Hematopoietic multipotent progenitor cell treated with erythropoietin and hydrocortisone succinate and interleukin-3 and kit ligand, for 4 days (in vitro differentiated cells): ENCODE data around the gene IL21R.
"Not testable (repeated sequence)": the region's sequence is repeated elsewhere in the genome, so short reads cannot be mapped to it uniquely, and the experiment has no call there.

Experiments
- DNase-seq: peaks from one replicate; pipeline ENCODE4 v3.0.0-alpha.2; 2015

IL21R gene

GRCh38 chr16:27428026-27428785 is 26.2 kb downstream of the IL21R start:
- peak; percentile 62 for DNase-seq

GRCh38 chr16:27429330-27429871 is 27.4 kb downstream of the IL21R start:
- no peak for DNase-seq

- DNase-seq, result no peak
Observed at GRCh38 chr16:27429981-27430441, 28.0 kb downstream of the IL21R start.

GRCh38 chr16:27430512-27430911 is 28.5 kb downstream of the IL21R start:
- no peak for DNase-seq

GRCh38 chr16:27430923-27431484 is 29.0 kb downstream of the IL21R start:
- peak; percentile 98 for DNase-seq

- peak; percentile 37 for DNase-seq
Observed at GRCh38 chr16:27431773-27432532, 30.0 kb downstream of the IL21R start.

- DNase-seq, result no peak
Observed at GRCh38 chr16:27432558-27432957, 30.6 kb downstream of the IL21R start.

- DNase-seq, result not testable (repeated sequence)
Observed at GRCh38 chr16:27433191-27433590, 31.2 kb downstream of the IL21R start.

- DNase-seq, result no peak
Observed at GRCh38 chr16:27433636-27434035, 31.7 kb downstream of the IL21R start.

GRCh38 chr16:27434141-27435051 is 32.4 kb downstream of the IL21R start:
- no peak for DNase-seq

GRCh38 chr16:27435146-27435545 is 33.2 kb downstream of the IL21R start:
- DNase-seq, result not testable (repeated sequence)

- DNase-seq, result no peak
Observed at GRCh38 chr16:27436065-27436464, 34.1 kb downstream of the IL21R start.

- no peak for DNase-seq
Observed at GRCh38 chr16:27436921-27437650, 35.1 kb downstream of the IL21R start.

- DNase-seq, result no peak
Observed at GRCh38 chr16:27437946-27438345, 36.0 kb downstream of the IL21R start.

GRCh38 chr16:27439271-27440018 is 37.5 kb downstream of the IL21R start:
- no peak for DNase-seq

- DNase-seq, result no peak
Observed at GRCh38 chr16:27441276-27441675, 39.3 kb downstream of the IL21R start.

- no peak for DNase-seq
Observed at GRCh38 chr16:27441998-27442397, 40.0 kb downstream of the IL21R start.

GRCh38 chr16:27444015-27444414 is 42.0 kb downstream of the IL21R start:
- DNase-seq, result no peak

- DNase-seq, result no peak
Observed at GRCh38 chr16:27444470-27444869, 42.5 kb downstream of the IL21R start.

GRCh38 chr16:27445502-27446175 is 43.7 kb downstream of the IL21R start:
- DNase-seq, result no peak
